Right lobe of liver (tissue), 6 donors: ENCODE measurements around the gene ARCN1. TPM values are rescaled to one million over a fixed set of nuclear protein-coding genes. Genes with fewer than 3 reads are reported as not detected.

Experiments used
- ATAC-seq, 4 donors: fragments of 200-7000 bp; cut with Tn5 transposase; one replicate each; pipeline ENCODE4 v1.9.1; 2020; ENCODE audit warnings: mild to moderate bottlenecking in 4 of 4, moderate library complexity in 4 of 4
- DNase-seq, 3 donors: peaks; one replicate each; pipeline ENCODE4 v3.0.0-alpha.2; 2020
- H3K27ac ChIP-seq, 3 donors: fragments of 200-600 bp; one replicate each; pipeline ENCODE4 v1.8.0; 2022
- H3K27me3 ChIP-seq, 2 donors: fragments of 200-600 bp; one replicate each; pipeline ENCODE4 v1.8.0; 2022
- H3K36me3 ChIP-seq, 4 donors: fragments of 200-600 bp; sonication (generic) in 1 of 4; one replicate each; pipeline versions ENCODE4 v1.5.1 to v1.8.0; 2017 to 2022; ENCODE audit warnings: control low read depth in 1 of 4
- H3K4me1 ChIP-seq, 4 donors: fragments of 200-600 bp; sonication (generic) in 1 of 4; one replicate each; pipeline versions ENCODE4 v1.5.1 to v1.8.0; 2017 to 2022; ENCODE audit warnings: control low read depth in 1 of 4
- H3K4me3 ChIP-seq, 3 donors: fragments of 200-600 bp; one replicate each; pipeline ENCODE4 v1.8.0; 2022
- H3K9me3 ChIP-seq, 4 donors: fragments of 200-600 bp; sonication (generic) in 1 of 4; one replicate each; pipeline versions ENCODE4 v1.5.1 to v1.8.0; 2017 to 2022; ENCODE audit warnings: control low read depth in 1 of 4
- CTCF ChIP-seq, 4 donors: fragments of 200-600 bp in 3 of 4; fragments of 450-650 bp in 1 of 4; IDR thresholded peaks; one replicate each; pipeline versions ENCODE4 v1.5.1 to v1.8.0; 2016 to 2022; ENCODE audit warnings: antibody characterized with exemption in 4 of 4, mild to moderate bottlenecking in 2 of 4
- POLR2A ChIP-seq: fragments of 450-650 bp; IDR thresholded peaks from one replicate; pipeline ENCODE4 v1.6.1; 2017; ENCODE audit warnings: antibody characterized with exemption, mild to moderate bottlenecking
- WGBS: methylation state at CpG from one replicate; pipeline ENCODE4 v1.1.6; 2018; ENCODE audit warnings: low coverage, low lambda C conversion rate; ENCODE audit not compliant: insufficient coverage; ENCODE audit errors: missing lambda C conversion rate; 5-methylcytosine and 5-hydroxymethylcytosine counted together
- intact Hi-C, 2 donors: fragments of 100-400 bp; cut with DNase I; formaldehyde crosslinking; loops; one replicate each; pipeline versions ENCODE4 v1.11.2 to v1.14.1; 2022
- total RNA-seq, 6 experiments: library from RNA; depleted of rRNA in 2 of 6; stranded (reverse); fragments of >200 nt in 2 of 6; fragmentation: NEBNext Ultra II Directional in 3 of 6; extraction: Animal tissue kit (Norgen Biotek cat#: 25700) in 3 of 6; gene quantifications; one replicate each; pipeline versions ENCODE4 v1.1.0 to v1.2.4, GENCODE V29; 2016 to 2023
- donor health status: DM: no; HTN: yes; CAD: no.
- donor health status: DM: no; HTN: no; CAD: no.
- donor health status: DM: no; HTN: no; CAD: no.
- donor health status: DM: no; HTN: yes; CAD: no.
- donor health status: DM: no; HTN: yes; CAD: no.

ARCN1 gene
- total RNA-seq, 6 experiments from 2014 or later: 58.3 to 91.7 (median 75.8) TPM

GRCh38 chr11:118524757-118525470 lies 47.3 kb upstream of the ARCN1 start:
- Histone ChIP-seq H3K27ac (peak overlapping the region in 2 of 3 donors; percentile 86 to 94), H3K4me3 (no peak overlapping the region), H3K36me3 (peaks cover 0 to 23% (median 17%) of the 10 kb centered on the region in 4 donors), H3K9me3 (no peaks in the 10 kb centered on the region), H3K27me3 (no peaks in the 10 kb centered on the region), H3K4me1 (peaks cover 0 to 72% (median 19%) of the 10 kb centered on the region in 4 donors)
- TF ChIP-seq POLR2A (no peak), CTCF (IDR thresholded peaks at IDR 0.05) (no peak)
- 71% methylated on average over 6 of the region's 6 CpGs for WGBS
- intact Hi-C loops: no loop called here
- no peak for ATAC-seq
- no peak for DNase-seq

GRCh38 chr11:118526688-118527087 lies 45.5 kb upstream of the ARCN1 start:
- WGBS: 21% methylated on average over 2 of the region's 2 CpGs
- intact Hi-C loops: no loop called here

GRCh38 chr11:118527109-118527508 lies 45.1 kb upstream of the ARCN1 start, which contains the start of gene TTC36:
TSS of gene TTC36 (plus strand) at chr11:118527474. CDS start at chr11:118527495, 21 bp downstream.
- H3K4me1 ChIP-seq: peaks cover 0 to 71% (median 24%) of the 10 kb centered on the region in 4 donors
- TF ChIP-seq POLR2A: peak; percentile 22
- TF ChIP-seq CTCF (IDR thresholded peaks at IDR 0.05): no peak
- H3K4me3 ChIP-seq: peak within 1 kb of the TSS; percentile 27 to 75 (median 65)
- ATAC-seq (peak; percentile 74 to 89 (median 78)), DNase-seq (peak; percentile 65 to 94 (median 88))
- 27% methylated on average over 3 of the region's 3 CpGs for WGBS
- no peaks in the 10 kb centered on the region for H3K9me3 ChIP-seq
- peaks cover 0 to 3% (median 2%) of the 10 kb centered on the region in 4 donors for H3K36me3 ChIP-seq
- peak within 1 kb of the TSS; percentile 37 to 94 (median 86) for H3K27ac ChIP-seq
- no peaks in the 10 kb centered on the region for H3K27me3 ChIP-seq
- intact Hi-C loops: no loop called here

More at GRCh38 chr11:118526688-118527087, 45.5 kb upstream of the ARCN1 start:
- peaks cover 0 to 7% (median 6%) of the 10 kb centered on the region in 4 donors for H3K36me3 ChIP-seq
- no peak for TF ChIP-seq CTCF (IDR thresholded peaks at IDR 0.05)
- TF ChIP-seq POLR2A: no peak
- ATAC-seq (peak; percentile 50 to 65 (median 54)), DNase-seq (peak in 2 of 3 donors; percentile 72 to 79)
- H3K27me3 ChIP-seq: no peaks in the 10 kb centered on the region
- peak overlapping the region; percentile 18 to 75 (median 65) for H3K4me3 ChIP-seq
- peak overlapping the region; percentile 37 to 94 (median 86) for H3K27ac ChIP-seq
- no peaks in the 10 kb centered on the region for H3K9me3 ChIP-seq
- H3K4me1 ChIP-seq: peaks cover 0 to 70% (median 22%) of the 10 kb centered on the region in 4 donors

- H3K36me3 ChIP-seq: no peaks in the 10 kb centered on the region
- peak overlapping the region in 2 of 3 donors; percentile 86 to 94 for H3K27ac ChIP-seq
- intact Hi-C loops: no loop called here
- peak overlapping the region in 2 of 3 donors; percentile 65 to 75 for H3K4me3 ChIP-seq
- H3K27me3 ChIP-seq: no peaks in the 10 kb centered on the region
- DNase-seq: no peak
- H3K4me1 ChIP-seq: peaks cover 0 to 71% (median 31%) of the 10 kb centered on the region in 4 donors
- 20% methylated on average over 1 of the region's 6 CpGs for WGBS
- ATAC-seq: no peak
- TF ChIP-seq POLR2A (no peak), CTCF (IDR thresholded peaks at IDR 0.05) (no peak)
- H3K9me3 ChIP-seq: no peaks in the 10 kb centered on the region
Measured at GRCh38 chr11:118528511-118528910, 43.7 kb upstream of the ARCN1 start.
